ENCODE data around the gene TUBB4A. TPM values are rescaled to one million over a fixed set of nuclear protein-coding genes. Genes with fewer than 3 reads are reported as not detected.
A peak's percentile ranks its signal among the peaks of the same experiment; 100 is the strongest.

Gene TUBB4A
- total and polyA plus RNA-seq, 9 of the 15 experiments (the other 6 are each of a cell fraction or from before 2014, with no cell fraction given) = 0.14 to 7.0 (median 0.75) TPM

GRCh38 chr19:6530386-6531162 lies 28.5 kb upstream of the TUBB4A start, which contains the start of gene TNFSF9 (continued):
- TF ChIP-seq, protein P1, sequence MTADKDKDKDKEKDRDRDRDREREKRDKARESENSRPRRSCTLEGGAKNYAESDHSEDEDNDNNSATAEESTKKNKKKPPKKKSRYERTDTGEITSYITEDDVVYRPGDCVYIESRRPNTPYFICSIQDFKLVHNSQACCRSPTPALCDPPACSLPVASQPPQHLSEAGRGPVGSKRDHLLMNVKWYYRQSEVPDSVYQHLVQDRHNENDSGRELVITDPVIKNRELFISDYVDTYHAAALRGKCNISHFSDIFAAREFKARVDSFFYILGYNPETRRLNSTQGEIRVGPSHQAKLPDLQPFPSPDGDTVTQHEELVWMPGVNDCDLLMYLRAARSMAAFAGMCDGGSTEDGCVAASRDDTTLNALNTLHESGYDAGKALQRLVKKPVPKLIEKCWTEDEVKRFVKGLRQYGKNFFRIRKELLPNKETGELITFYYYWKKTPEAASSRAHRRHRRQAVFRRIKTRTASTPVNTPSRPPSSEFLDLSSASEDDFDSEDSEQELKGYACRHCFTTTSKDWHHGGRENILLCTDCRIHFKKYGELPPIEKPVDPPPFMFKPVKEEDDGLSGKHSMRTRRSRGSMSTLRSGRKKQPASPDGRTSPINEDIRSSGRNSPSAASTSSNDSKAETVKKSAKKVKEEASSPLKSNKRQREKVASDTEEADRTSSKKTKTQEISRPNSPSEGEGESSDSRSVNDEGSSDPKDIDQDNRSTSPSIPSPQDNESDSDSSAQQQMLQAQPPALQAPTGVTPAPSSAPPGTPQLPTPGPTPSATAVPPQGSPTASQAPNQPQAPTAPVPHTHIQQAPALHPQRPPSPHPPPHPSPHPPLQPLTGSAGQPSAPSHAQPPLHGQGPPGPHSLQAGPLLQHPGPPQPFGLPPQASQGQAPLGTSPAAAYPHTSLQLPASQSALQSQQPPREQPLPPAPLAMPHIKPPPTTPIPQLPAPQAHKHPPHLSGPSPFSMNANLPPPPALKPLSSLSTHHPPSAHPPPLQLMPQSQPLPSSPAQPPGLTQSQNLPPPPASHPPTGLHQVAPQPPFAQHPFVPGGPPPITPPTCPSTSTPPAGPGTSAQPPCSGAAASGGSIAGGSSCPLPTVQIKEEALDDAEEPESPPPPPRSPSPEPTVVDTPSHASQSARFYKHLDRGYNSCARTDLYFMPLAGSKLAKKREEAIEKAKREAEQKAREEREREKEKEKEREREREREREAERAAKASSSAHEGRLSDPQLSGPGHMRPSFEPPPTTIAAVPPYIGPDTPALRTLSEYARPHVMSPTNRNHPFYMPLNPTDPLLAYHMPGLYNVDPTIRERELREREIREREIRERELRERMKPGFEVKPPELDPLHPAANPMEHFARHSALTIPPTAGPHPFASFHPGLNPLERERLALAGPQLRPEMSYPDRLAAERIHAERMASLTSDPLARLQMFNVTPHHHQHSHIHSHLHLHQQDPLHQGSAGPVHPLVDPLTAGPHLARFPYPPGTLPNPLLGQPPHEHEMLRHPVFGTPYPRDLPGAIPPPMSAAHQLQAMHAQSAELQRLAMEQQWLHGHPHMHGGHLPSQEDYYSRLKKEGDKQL (CRISPR knock-in tag; IDR thresholded peaks at IDR 0.05; ENCODE audit: borderline replicate concordance) = no peak
- no peak for TF ChIP-seq SIRT6 (IDR thresholded peaks at IDR 0.05; ENCODE audit: low read depth, low read length)
- TF ChIP-seq HDAC3 (IDR thresholded peaks at IDR 0.05; ENCODE audit: borderline replicate concordance, partially characterized antibody) = no peak
- TF ChIP-seq, protein P2, sequence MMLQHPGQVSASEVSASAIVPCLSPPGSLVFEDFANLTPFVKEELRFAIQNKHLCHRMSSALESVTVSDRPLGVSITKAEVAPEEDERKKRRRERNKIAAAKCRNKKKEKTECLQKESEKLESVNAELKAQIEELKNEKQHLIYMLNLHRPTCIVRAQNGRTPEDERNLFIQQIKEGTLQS (IDR thresholded peaks at IDR 0.05) = 0 out of 2 replicates have a peak, but pooled peaks have one; percentile 24
- TF ChIP-seq, protein P2 (CRISPR knock-in tag; conservative IDR thresholded peaks at IDR 0.05) = peak; percentile 36; the same call in 1 of the 2 replicates
- TF ChIP-seq, protein P3, sequence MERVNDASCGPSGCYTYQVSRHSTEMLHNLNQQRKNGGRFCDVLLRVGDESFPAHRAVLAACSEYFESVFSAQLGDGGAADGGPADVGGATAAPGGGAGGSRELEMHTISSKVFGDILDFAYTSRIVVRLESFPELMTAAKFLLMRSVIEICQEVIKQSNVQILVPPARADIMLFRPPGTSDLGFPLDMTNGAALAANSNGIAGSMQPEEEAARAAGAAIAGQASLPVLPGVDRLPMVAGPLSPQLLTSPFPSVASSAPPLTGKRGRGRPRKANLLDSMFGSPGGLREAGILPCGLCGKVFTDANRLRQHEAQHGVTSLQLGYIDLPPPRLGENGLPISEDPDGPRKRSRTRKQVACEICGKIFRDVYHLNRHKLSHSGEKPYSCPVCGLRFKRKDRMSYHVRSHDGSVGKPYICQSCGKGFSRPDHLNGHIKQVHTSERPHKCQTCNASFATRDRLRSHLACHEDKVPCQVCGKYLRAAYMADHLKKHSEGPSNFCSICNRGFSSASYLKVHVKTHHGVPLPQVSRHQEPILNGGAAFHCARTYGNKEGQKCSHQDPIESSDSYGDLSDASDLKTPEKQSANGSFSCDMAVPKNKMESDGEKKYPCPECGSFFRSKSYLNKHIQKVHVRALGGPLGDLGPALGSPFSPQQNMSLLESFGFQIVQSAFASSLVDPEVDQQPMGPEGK (CRISPR knock-in tag; IDR thresholded peaks at IDR 0.05; ENCODE audit: borderline replicate concordance) = no peak
- TF ChIP-seq ZNF146 (CRISPR knock-in tag; IDR thresholded peaks at IDR 0.05; ENCODE audit: unreplicated experiment) = no peak
- TF ChIP-seq KLF13 (tag; IDR thresholded peaks at IDR 0.05; ENCODE audit: borderline replicate concordance, low read depth) = no peak
- TF ChIP-seq POLR2G (IDR thresholded peaks at IDR 0.05; ENCODE audit: low read depth, low read length) = peak; percentile 100
- TF ChIP-seq NR2F6 (CRISPR knock-in tag; IDR thresholded peaks at IDR 0.05) = no peak
- TF ChIP-seq ZNF133 (CRISPR knock-in tag; IDR thresholded peaks at IDR 0.05) = no peak
- TF ChIP-seq BMI1 (IDR thresholded peaks at IDR 0.05; ENCODE audit: low read length) = no peak
- TF ChIP-seq TEAD4 (IDR thresholded peaks at IDR 0.05; ENCODE audit: low read length) = no peak
- no peak for TF ChIP-seq TEAD4 (CRISPR knock-in tag; IDR thresholded peaks at IDR 0.05; ENCODE audit: borderline replicate concordance)
- peak; percentile 88 for TF ChIP-seq RBM22 (IDR thresholded peaks at IDR 0.05; ENCODE audit: low read depth, low read length, poor library complexity, severe bottlenecking)
- no peak for TF ChIP-seq ZNF584 (CRISPR knock-in tag; IDR thresholded peaks at IDR 0.05; ENCODE audit: low read depth)
